ENCODE measurements around the gene MEAK7. TPM values are rescaled to one million over a fixed set of nuclear protein-coding genes. Genes with fewer than 3 reads are reported as not detected.
A peak's percentile ranks its signal among the peaks of the same experiment; 100 is the strongest.

MEAK7 gene
- total RNA-seq, 6 experiments from 2014 or later = 45.6 to 57.3 (median 50.8) TPM

GRCh38 chr16:84505249-84506187 lies 1.1 kb upstream of the MEAK7 start:
- Mint-ChIP-seq H3K4me3 (peak overlapping the region; percentile 93), H3K27me3 (ENCODE audit: insufficient read depth) (peaks cover 3% of the 10 kb centered on the region; the same call in 1 of the 2 replicates), H3K4me1 (ENCODE audit: low read depth) (peaks cover 57% of the 10 kb centered on the region), H3K9me3 (no peaks in the 10 kb centered on the region), H3K36me3 (ENCODE audit: low read depth) (peaks cover 30% of the 10 kb centered on the region), H3K27ac (peak overlapping the region; percentile 94)
- TF ChIP-seq CTCF (IDR thresholded peaks at IDR 0.05) = no peak
- DNase-seq = no peak

- Mint-ChIP-seq H3K36me3 (ENCODE audit: low read depth) (peaks cover 47% of the 10 kb centered on the region), H3K9me3 (no peaks in the 10 kb centered on the region), H3K27ac (peak overlapping the region; percentile 94), H3K4me3 (peak overlapping the region; percentile 93), H3K27me3 (ENCODE audit: insufficient read depth) (peaks cover 3% of the 10 kb centered on the region; the same call in 1 of the 2 replicates), H3K4me1 (ENCODE audit: low read depth) (peaks cover 73% of the 10 kb centered on the region)
- TF ChIP-seq CTCF (IDR thresholded peaks at IDR 0.05) = no peak
- peak; percentile 54 for DNase-seq
Observed at GRCh38 chr16:84503751-84504395, 586 bp downstream of the MEAK7 start.

GRCh38 chr16:84502581-84502980 lies 1.9 kb downstream of the MEAK7 start:
- Mint-ChIP-seq H3K4me3 (peak overlapping the region; percentile 93), H3K4me1 (ENCODE audit: low read depth) (peaks cover 75% of the 10 kb centered on the region), H3K27ac (peak overlapping the region; percentile 94)

GRCh38 chr16:84502075-84502474 lies 2.4 kb downstream of the MEAK7 start:
- Mint-ChIP-seq H3K27ac (peak overlapping the region; percentile 94), H3K9me3 (no peaks in the 10 kb centered on the region), H3K36me3 (ENCODE audit: low read depth) (peaks cover 57% of the 10 kb centered on the region), H3K4me1 (ENCODE audit: low read depth) (peaks cover 71% of the 10 kb centered on the region), H3K4me3 (peak overlapping the region; percentile 93), H3K27me3 (ENCODE audit: insufficient read depth) (peaks cover 3% of the 10 kb centered on the region; the same call in 1 of the 2 replicates)
- no peak for TF ChIP-seq CTCF (IDR thresholded peaks at IDR 0.05)
- DNase-seq = no peak

More at GRCh38 chr16:84502581-84502980, 1.9 kb downstream of the MEAK7 start:
- Mint-ChIP-seq H3K36me3 (ENCODE audit: low read depth) (peaks cover 52% of the 10 kb centered on the region), H3K27me3 (ENCODE audit: insufficient read depth) (peaks cover 3% of the 10 kb centered on the region; the same call in 1 of the 2 replicates), H3K9me3 (no peaks in the 10 kb centered on the region)
- no peak for TF ChIP-seq CTCF (IDR thresholded peaks at IDR 0.05)
- peak; percentile 21 for DNase-seq

GRCh38 chr16:84501077-84501735 lies 3.3 kb downstream of the MEAK7 start:
- Mint-ChIP-seq H3K4me3 (peak overlapping the region; percentile 73), H3K36me3 (ENCODE audit: low read depth) (peaks cover 66% of the 10 kb centered on the region), H3K9me3 (no peaks in the 10 kb centered on the region), H3K4me1 (ENCODE audit: low read depth) (peaks cover 69% of the 10 kb centered on the region), H3K27ac (peak overlapping the region; percentile 94), H3K27me3 (ENCODE audit: insufficient read depth) (peaks cover 3% of the 10 kb centered on the region; the same call in 1 of the 2 replicates)
- no peak for TF ChIP-seq CTCF (IDR thresholded peaks at IDR 0.05)
- DNase-seq = peak; percentile 64
